ENCODE data around the gene TCF7L1.

Gene TCF7L1

DNA sequence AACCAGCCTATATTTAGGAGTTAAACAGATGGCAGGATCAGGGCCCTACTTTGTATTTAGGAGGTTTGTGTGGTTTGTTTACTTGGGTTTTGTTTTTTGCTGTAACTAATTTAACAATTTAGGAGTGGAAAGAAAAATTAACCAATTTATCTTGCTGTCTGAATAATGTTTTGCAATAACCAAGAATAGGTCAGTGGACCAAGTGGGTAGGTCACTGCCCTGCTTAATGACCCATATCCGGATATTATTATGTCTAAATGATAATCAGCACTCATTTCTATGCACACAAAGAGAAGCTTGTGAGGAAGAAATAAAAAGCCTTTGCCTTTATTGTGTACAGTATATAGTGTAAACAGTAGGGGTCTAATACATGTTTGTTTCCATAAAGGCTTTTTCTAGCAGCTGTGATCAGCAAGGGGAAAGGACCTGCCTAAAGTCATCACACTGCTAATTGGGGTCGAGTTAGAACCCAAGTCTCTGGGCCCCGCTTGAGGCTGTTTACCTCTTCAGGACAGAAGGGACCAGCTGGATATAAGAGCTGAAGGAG lies 118.0 kb downstream of the TCF7L1 start:
- Histone ChIP-seq H3K9ac (no peak overlapping the region), H3K4me3 (ENCODE audit: low read depth, low read length) (no peak overlapping the region), H3K36me3 (ENCODE audit: control insufficient read depth, insufficient read depth, low read length) (no peaks in the 10 kb centered on the region), H3K4me1 (peaks cover 24% of the 10 kb centered on the region), H3K4me2 (ENCODE audit: low read length) (no peak overlapping the region), H3K79me2 (peaks cover 22% of the 10 kb centered on the region), H3K27ac (no peak overlapping the region), H3K27me3 (ENCODE audit: control insufficient read depth, insufficient read depth, low read length) (no peaks in the 10 kb centered on the region), H2AFZ (no peak overlapping the region), H3K9me3 (ENCODE audit: control insufficient read depth, low read length) (no peaks in the 10 kb centered on the region)
- TF ChIP-seq, protein P1, sequence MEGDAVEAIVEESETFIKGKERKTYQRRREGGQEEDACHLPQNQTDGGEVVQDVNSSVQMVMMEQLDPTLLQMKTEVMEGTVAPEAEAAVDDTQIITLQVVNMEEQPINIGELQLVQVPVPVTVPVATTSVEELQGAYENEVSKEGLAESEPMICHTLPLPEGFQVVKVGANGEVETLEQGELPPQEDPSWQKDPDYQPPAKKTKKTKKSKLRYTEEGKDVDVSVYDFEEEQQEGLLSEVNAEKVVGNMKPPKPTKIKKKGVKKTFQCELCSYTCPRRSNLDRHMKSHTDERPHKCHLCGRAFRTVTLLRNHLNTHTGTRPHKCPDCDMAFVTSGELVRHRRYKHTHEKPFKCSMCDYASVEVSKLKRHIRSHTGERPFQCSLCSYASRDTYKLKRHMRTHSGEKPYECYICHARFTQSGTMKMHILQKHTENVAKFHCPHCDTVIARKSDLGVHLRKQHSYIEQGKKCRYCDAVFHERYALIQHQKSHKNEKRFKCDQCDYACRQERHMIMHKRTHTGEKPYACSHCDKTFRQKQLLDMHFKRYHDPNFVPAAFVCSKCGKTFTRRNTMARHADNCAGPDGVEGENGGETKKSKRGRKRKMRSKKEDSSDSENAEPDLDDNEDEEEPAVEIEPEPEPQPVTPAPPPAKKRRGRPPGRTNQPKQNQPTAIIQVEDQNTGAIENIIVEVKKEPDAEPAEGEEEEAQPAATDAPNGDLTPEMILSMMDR (IDR thresholded peaks at IDR 0.05), result no peak

DNA sequence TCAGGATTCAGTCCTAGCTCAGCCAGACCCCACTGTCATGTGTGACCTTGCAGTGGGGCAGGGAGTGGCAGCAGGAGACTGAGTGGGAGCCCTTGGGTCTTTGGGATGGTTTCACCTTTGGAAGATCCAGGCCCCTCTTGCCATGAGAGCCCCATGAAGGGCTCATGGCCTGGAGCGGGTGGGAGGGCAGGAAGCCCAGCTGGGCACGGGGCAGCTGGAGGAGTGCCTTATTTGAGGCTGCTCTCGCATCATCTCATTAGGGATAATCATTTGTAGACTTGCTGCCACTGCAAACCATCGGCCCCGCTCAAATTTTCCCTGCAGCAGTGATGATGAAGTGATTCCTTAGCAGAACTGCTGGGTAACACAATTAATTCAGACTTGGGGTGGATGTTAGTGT lies 120.7 kb downstream of the TCF7L1 start:
- Histone ChIP-seq H3K4me3 (ENCODE audit: low read depth, low read length) (no peak overlapping the region), H3K27ac (no peak overlapping the region), H3K36me3 (ENCODE audit: control insufficient read depth, insufficient read depth, low read length) (no peaks in the 10 kb centered on the region), H3K9ac (no peak overlapping the region), H3K9me3 (ENCODE audit: control insufficient read depth, low read length) (no peaks in the 10 kb centered on the region), H3K4me2 (ENCODE audit: low read length) (no peak overlapping the region), H2AFZ (no peak overlapping the region), H3K27me3 (ENCODE audit: control insufficient read depth, insufficient read depth, low read length) (no peaks in the 10 kb centered on the region), H3K79me2 (peaks cover 13% of the 10 kb centered on the region), H3K4me1 (peaks cover 18% of the 10 kb centered on the region)
- TF ChIP-seq, protein P1 (IDR thresholded peaks at IDR 0.05), result no peak

DNA sequence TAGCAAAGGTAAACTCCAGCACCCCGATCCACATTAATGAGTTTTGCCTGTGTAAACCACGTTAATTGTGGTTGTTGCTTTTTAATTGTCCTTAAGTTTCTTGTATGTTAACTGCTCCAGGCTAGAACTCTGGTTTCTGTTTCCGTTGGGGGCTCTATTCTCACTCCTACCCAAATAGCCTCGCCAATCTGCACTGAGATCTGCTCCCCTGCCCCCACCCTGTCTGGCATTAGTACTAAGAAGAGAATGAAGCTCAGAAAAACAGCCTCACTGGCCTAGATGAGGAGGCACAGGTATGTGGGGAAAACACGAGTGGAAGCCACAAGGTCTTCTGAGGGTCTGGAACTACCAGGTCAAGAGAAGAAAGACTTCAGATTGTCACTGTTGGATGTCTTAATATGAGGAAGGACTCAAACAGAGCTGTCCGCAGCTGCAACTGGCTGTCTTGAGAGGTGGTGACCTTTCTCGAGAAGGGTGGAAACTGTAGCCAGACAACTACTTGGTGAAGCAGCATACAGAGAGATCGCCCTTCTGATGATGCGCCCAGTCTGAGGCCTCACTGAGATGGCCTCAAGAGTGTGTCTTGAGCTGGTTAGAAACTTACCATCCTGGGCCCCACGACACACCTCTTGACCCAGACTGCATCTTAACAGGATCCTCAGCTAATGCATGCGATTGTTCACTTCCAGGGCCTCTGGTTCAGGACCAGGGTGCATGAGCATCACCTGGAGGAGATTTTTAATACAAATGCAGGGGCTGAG lies 121.5 kb downstream of the TCF7L1 start:
- Histone ChIP-seq H2AFZ (no peak overlapping the region), H3K36me3 (ENCODE audit: control insufficient read depth, insufficient read depth, low read length) (no peaks in the 10 kb centered on the region), H3K79me2 (peaks cover 13% of the 10 kb centered on the region), H3K4me1 (peaks cover 20% of the 10 kb centered on the region), H3K27me3 (ENCODE audit: control insufficient read depth, insufficient read depth, low read length) (no peaks in the 10 kb centered on the region), H3K4me2 (ENCODE audit: low read length) (no peak overlapping the region), H3K27ac (no peak overlapping the region), H3K4me3 (ENCODE audit: low read depth, low read length) (no peak overlapping the region), H3K9me3 (ENCODE audit: control insufficient read depth, low read length) (no peaks in the 10 kb centered on the region), H3K9ac (no peak overlapping the region)
- TF ChIP-seq, protein P1 (IDR thresholded peaks at IDR 0.05), result no peak

DNA sequence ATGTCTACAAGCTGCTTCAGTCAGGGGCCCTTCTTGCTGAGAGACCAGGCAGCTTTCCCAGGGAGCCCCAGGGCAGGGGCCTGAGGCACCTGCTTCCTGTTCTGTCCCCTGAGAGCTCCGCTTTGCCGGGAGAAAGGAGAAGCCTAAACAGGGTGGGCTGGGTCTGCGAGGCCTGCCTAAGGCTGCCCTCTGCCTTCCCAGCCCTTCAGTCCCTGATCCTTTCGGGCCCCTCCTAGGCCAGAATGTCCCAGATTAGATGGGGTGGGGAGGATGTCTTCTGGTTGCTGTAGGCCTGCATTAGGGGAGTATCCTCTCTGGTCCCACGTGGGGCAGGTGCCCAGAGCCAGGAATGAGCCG lies 122.2 kb downstream of the TCF7L1 start:
- no peaks in the 10 kb centered on the region for H3K9me3 ChIP-seq (ENCODE audit: control insufficient read depth, low read length)
- peaks cover 13% of the 10 kb centered on the region for H3K79me2 ChIP-seq
- no peaks in the 10 kb centered on the region for H3K27me3 ChIP-seq (ENCODE audit: control insufficient read depth, insufficient read depth, low read length)
- no peak overlapping the region for H3K4me2 ChIP-seq (ENCODE audit: low read length)
- TF ChIP-seq, protein P1 (IDR thresholded peaks at IDR 0.05), result no peak
- H2AFZ ChIP-seq, result no peak overlapping the region
- no peaks in the 10 kb centered on the region for H3K36me3 ChIP-seq (ENCODE audit: control insufficient read depth, insufficient read depth, low read length)
- no peak overlapping the region for H3K4me3 ChIP-seq (ENCODE audit: low read depth, low read length)
- no peak overlapping the region for H3K27ac ChIP-seq
- no peak overlapping the region for H3K9ac ChIP-seq
- peaks cover 20% of the 10 kb centered on the region for H3K4me1 ChIP-seq

Measured in parathyroid adenoma (tissue), 2 donors.